Prostate gland (tissue), 2 donors: ENCODE data around the gene SMURF2. TPM values are rescaled to one million over a fixed set of nuclear protein-coding genes. Genes with fewer than 3 reads are reported as not detected.
A peak's percentile ranks its signal among the peaks of the same experiment; 100 is the strongest.

Experiments
- DNase-seq: peaks from one replicate; pipeline ENCODE4 v3.0.0-alpha.2; 2019; ENCODE audit warnings: low spot score
- H3K27ac ChIP-seq, 2 donors: fragments of 200-600 bp; sonication (generic); 2 replicates each; pipeline ENCODE4 v1.5.1; 2017 to 2019
- H3K27me3 ChIP-seq: fragments of 200-600 bp; sonication (generic); replicated peaks from 2 replicates; pipeline ENCODE4 v1.5.1; 2019; ENCODE audit not compliant: insufficient read depth
- H3K36me3 ChIP-seq, 2 donors: fragments of 200-600 bp; sonication (generic); 1 replicate in 1 of 2; 2 replicates in 1 of 2; pipeline versions ENCODE4 v1.5.1 to v1.8.1; 2017 to 2019
- H3K4me1 ChIP-seq: fragments of 200-600 bp; sonication (generic); replicated peaks from 2 replicates; pipeline ENCODE4 v1.5.1; 2019
- H3K4me3 ChIP-seq, 2 donors: fragments of 200-600 bp; sonication (generic); 2 replicates each; pipeline ENCODE4 v1.5.1; 2017 to 2019
- H3K9me3 ChIP-seq: fragments of 200-600 bp; sonication (generic); 2 replicates; pipeline ENCODE4 v1.5.1; 2017
- CTCF ChIP-seq, 4 experiments: fragments of 200-600 bp in 2 of 4; fragments of 450-650 bp in 2 of 4; sonication (generic) in 2 of 4; IDR thresholded peaks; 1 replicate in 3 of 4; 2 replicates in 1 of 4; pipeline ENCODE4 v1.5.1; 2016 to 2019; ENCODE audit warnings: antibody characterized with exemption in 4 of 4, mild to moderate bottlenecking in 2 of 4, moderate library complexity in 2 of 4
- POLR2A ChIP-seq: fragments of 450-650 bp; IDR thresholded peaks from one replicate; pipeline ENCODE4 v1.6.1; 2016; ENCODE audit warnings: antibody characterized with exemption, mild to moderate bottlenecking
- POLR2AphosphoS5 ChIP-seq: sonication (generic); formaldehyde crosslinking; IDR thresholded peaks from one replicate; pipeline ENCODE4 v1.6.1; 2017; ENCODE audit warnings: antibody characterized with exemption
- WGBS: methylation state at CpG from one replicate; pipeline ENCODE4 v1.1.5; 2018; 5-methylcytosine and 5-hydroxymethylcytosine counted together
- intact Hi-C: fragments of 100-400 bp; cut with DNase I; formaldehyde crosslinking; loops from one replicate; pipeline ENCODE4 v1.14.2; 2022
- total RNA-seq, 2 donors: library from RNA; depleted of rRNA; stranded (reverse); fragments of >200 nt; gene quantifications; one replicate each; pipeline ENCODE4 v1.1.0, GENCODE V29; 2016

SMURF2 gene
- total RNA-seq, 2 donors from 2014 or later: 21.5 to 29.1 TPM

DNA sequence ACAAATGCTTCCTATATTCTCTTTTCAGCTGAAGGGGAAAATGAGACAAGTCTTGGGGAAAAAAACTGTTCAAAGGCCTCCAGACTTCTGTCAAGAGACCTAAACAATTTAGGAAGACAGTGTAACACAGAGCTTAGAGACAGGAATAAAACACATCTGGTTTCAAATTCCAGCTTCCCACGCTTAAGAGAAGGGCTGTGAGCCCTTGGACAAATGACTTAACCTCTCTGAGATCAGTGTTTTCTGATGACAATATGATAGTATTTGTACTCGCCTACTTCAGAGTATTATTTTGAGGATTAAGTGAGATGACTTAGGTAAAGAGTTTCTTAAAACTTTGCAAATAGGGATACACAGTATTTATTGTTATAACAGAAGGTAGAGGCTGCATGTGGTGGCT, 29.5 kb downstream of the SMURF2 start:
- TF ChIP-seq CTCF (IDR thresholded peaks at IDR 0.05) (no peak), POLR2AphosphoS5 (no peak), POLR2A (no peak)
- Histone ChIP-seq H3K27me3 (no peaks in the 10 kb centered on the region), H3K9me3 (no peaks in the 10 kb centered on the region), H3K4me1 (no peaks in the 10 kb centered on the region), H3K4me3 (no peak overlapping the region), H3K36me3 (no peaks in the 10 kb centered on the region), H3K27ac (no peak overlapping the region)
- intact Hi-C loops: no loop called here
- no peak for DNase-seq
- WGBS: 67% methylated on average over 2 of the region's 2 CpGs

- 67% methylated on average over 3 of the region's 3 CpGs for WGBS
- intact Hi-C loops: no loop called here
- no peak overlapping the region for H3K27ac ChIP-seq
- no peaks in the 10 kb centered on the region for H3K27me3 ChIP-seq
- no peaks in the 10 kb centered on the region for H3K4me1 ChIP-seq
- H3K36me3 ChIP-seq: no peaks in the 10 kb centered on the region
- no peak overlapping the region for H3K4me3 ChIP-seq
- TF ChIP-seq POLR2AphosphoS5 (no peak), CTCF (IDR thresholded peaks at IDR 0.05) (no peak), POLR2A (no peak)
- DNase-seq: no peak
- no peaks in the 10 kb centered on the region for H3K9me3 ChIP-seq
These were observed 29.9 kb downstream of the SMURF2 start for GRCh38 chr17:64632194-64632593.

DNA sequence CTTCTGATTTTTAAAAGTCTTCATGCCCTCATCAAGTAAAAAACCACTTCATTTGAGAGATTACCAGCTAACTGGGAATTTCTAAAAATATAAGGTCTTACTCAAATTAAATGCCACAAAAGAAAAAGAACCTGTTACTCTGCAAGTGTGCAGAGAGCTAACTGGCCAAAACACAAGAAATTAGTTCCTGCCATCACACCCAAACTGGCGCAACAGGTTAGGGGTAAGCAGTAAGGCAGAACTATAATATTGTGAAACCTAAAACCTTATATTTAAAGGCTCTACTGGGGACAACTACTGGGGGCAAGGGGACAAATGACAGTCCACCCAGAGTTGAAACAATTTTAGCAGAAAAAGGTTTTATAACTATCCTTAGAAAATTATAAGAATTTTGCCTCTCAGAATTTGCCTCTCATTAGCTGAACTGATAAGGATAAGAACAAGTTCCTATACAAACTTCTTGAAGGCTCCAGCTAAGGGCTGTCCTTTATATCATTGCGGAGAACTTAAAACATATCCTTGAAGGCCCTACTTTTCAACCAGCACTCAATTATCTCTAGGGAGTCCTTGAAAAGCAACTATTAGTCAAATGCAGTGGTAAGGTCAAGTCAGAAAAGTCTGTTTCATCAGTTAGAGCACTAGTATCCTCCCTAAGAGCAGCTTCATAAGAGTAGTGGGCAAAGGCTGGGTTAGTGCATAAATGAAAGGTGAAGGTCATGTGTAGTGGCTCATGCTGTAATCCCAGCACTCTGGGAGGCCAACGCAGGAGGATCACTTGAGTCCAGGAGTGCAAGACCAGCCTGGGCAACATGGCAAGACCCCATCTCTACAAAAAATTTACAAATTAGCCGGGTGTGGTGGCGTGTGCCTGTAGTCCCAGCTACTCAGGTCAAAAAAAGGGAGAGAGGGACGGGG, 31.5 kb downstream of the SMURF2 start:
- DNase-seq: no peak
- intact Hi-C loops: no loop called here
- WGBS: 83% methylated on average over 6 of the region's 6 CpGs

GRCh38 chr17:64628641-64629040, 33.5 kb downstream of the SMURF2 start:
- no peak for TF ChIP-seq CTCF (IDR thresholded peaks at IDR 0.05)
- TF ChIP-seq POLR2AphosphoS5: no peak
- TF ChIP-seq POLR2A: no peak
- H3K27ac ChIP-seq: no peak overlapping the region
- no peaks in the 10 kb centered on the region for H3K9me3 ChIP-seq
- no peaks in the 10 kb centered on the region for H3K36me3 ChIP-seq
- H3K4me3 ChIP-seq: no peak overlapping the region
- intact Hi-C loops: no loop called here
- H3K27me3 ChIP-seq: no peaks in the 10 kb centered on the region
- DNase-seq: no peak
- peaks cover 5% of the 10 kb centered on the region for H3K4me1 ChIP-seq
- 89% methylated on average over 1 of the region's 1 CpG for WGBS

More for the DNA sequence above, 31.5 kb downstream of the SMURF2 start:
- Histone ChIP-seq H3K27me3 (no peaks in the 10 kb centered on the region), H3K4me3 (no peak overlapping the region), H3K27ac (no peak overlapping the region), H3K4me1 (peaks cover 5% of the 10 kb centered on the region), H3K36me3 (no peaks in the 10 kb centered on the region), H3K9me3 (no peaks in the 10 kb centered on the region)
- TF ChIP-seq POLR2AphosphoS5 (peak; percentile 6), CTCF (IDR thresholded peaks at IDR 0.05) (no peak)

GRCh38 chr17:64627797-64628196, 34.3 kb downstream of the SMURF2 start:
- Histone ChIP-seq H3K36me3 (no peaks in the 10 kb centered on the region), H3K4me1 (peaks cover 5% of the 10 kb centered on the region), H3K4me3 (no peak overlapping the region), H3K27ac (no peak overlapping the region), H3K27me3 (no peaks in the 10 kb centered on the region), H3K9me3 (no peaks in the 10 kb centered on the region)
- TF ChIP-seq POLR2A (no peak), CTCF (IDR thresholded peaks at IDR 0.05) (no peak), POLR2AphosphoS5 (no peak)
- 76% methylated on average over 5 of the region's 5 CpGs for WGBS
- intact Hi-C loops: no loop called here
- DNase-seq: no peak
